Astrocyte (in vitro differentiated cells and primary cell): ENCODE results near the gene GRIK1.

Source experiments
- CTCF ChIP-seq: IDR thresholded peaks from 2 replicates; pipeline ENCODE4 v1.5.1; 2011; ENCODE audit warnings: low read depth, mild to moderate bottlenecking, inconsistent platforms, low read length, moderate library complexity; ENCODE audit not compliant: insufficient read depth
- EZH2 ChIP-seq: IDR thresholded peaks from 2 replicates; pipeline ENCODE4 v1.6.1; 2012; ENCODE audit warnings: mild to moderate bottlenecking, low read length, inconsistent platforms; ENCODE audit not compliant: insufficient read depth

DNA sequence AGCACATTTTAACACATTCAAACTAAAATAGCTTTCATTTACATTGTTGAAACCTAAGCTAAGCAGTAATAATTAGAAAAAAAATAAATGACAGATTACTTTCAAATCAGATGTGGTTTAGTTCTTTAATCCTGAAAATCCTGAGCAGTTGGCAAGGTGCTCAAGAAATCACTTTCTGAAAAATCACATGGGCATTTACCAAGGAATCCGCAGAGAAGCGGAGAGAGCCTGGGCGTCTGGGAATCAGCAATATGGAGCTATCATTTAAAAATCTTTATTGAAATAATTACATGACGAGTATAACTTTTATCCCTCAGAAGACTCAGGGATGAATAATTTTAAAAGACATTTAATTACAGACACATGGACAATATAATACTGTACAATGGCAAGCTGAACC is 30.2 kb downstream of the GRIK1 start:
- TF ChIP-seq CTCF (no peak), EZH2 (no peak)
